ENCODE measurements around the gene JAK1.
"Not testable (repeated sequence)": the region's sequence is repeated elsewhere in the genome, so short reads cannot be mapped to it uniquely, and the experiment has no call there.

Gene JAK1

DNA sequence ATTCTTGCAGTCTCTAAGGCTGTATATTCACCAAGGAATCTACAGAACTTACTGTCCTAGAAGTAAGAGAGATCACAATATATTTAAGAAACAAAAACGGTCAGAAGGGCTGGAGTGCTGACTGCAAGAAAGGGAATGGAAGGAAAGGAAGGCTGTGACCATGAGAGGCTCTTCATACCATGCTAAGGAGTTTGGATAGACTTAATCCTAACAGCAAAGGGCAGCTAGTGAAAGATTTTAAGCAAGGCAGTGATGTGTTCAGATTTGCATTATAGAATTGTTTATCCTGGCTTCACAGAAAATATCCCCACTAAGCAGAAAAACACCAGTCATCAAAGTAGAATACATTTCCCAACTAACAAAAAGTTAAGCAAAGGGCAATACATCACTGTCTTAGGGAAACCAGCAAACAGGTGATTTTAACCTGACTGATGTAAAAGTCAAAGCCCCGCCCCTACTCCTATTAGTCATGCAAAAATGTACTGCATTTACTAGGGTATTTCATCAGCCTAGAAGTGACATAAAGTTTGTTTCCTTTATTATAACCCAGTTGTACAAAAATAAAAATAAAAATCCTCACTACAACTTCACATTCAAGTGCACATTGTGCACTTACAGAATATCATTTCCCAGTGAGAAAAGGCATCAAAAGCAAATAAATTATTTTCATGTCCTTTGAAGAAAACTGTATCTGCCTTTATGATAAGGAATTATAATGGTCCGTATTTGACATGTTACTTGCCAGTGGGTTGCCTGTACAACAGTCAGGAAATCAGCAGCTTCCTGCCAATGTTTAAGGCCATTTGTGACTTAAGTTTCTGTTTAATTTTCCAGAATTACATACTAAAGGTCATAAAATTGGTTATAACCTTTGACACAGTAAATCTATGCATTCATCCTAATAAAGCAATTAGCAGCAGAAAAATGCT is 17.2 kb downstream of the JAK1 start:
- peak; percentile 81 for DNase-seq (ENCODE audit: low spot score)

- no peak for DNase-seq (ENCODE audit: low spot score)
Observed at GRCh38 chr1:64948216-64948615, 18.1 kb downstream of the JAK1 start.

DNA sequence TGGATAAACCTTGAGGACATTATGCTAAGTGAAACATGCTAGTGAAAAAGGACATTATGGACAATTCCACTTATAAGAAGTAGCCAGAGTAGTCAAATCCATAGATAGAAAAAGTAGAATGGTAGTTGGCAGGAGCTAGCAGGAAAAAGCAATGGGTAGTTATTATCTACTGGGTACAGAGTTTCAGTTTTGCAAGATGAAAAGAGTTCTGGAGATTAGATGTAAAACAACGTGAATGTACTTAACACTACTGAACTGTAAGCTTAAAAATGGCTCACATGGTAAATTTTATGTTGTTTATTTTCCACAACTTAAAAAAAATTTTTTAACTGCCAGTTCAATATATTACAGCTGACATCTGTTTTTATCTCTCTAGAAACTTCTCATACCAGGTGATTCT is 19.4 kb downstream of the JAK1 start:
- no peak for DNase-seq (ENCODE audit: low spot score)

DNA sequence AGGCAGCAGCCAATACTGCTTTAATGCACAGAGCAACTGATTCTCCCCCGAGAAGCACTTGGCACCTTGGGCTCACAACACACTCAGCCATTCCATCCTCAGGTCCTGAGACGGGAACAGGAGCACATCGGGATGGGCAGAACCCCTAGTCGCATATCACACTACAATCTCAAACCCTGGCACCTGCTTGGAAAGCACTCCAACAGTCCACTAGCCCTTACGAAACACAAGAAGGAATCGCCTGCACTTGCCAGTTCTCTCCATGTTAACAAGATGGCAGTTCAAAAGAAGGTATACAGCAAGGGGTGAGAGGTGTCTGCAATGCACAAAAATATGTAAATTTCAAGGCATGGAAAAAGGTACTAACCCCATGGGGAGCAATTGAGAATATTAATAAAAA is 21.4 kb downstream of the JAK1 start:
- no peak for DNase-seq (ENCODE audit: low spot score)

- no peak for DNase-seq (ENCODE audit: low spot score)
Observed at GRCh38 chr1:64942675-64943074, 23.7 kb downstream of the JAK1 start.

DNA sequence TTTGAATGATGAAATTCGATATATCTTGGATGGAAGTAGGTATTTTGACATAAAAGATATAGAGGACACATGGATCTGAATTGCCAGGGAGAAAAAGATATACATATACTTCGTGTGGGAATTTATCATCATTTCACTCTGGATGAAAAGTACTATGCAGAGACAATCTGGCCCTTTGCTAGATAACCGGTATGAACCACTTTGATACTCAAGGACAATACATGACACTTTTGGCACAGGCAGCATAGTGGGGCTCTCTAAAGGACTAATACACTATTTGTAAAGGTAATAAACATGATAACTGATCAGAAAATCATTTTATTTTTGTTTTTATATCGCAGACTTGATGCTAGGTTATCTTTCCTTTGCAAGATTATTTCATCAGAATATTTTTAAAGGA is 24.2 kb downstream of the JAK1 start:
- no peak for DNase-seq (ENCODE audit: low spot score)

DNA sequence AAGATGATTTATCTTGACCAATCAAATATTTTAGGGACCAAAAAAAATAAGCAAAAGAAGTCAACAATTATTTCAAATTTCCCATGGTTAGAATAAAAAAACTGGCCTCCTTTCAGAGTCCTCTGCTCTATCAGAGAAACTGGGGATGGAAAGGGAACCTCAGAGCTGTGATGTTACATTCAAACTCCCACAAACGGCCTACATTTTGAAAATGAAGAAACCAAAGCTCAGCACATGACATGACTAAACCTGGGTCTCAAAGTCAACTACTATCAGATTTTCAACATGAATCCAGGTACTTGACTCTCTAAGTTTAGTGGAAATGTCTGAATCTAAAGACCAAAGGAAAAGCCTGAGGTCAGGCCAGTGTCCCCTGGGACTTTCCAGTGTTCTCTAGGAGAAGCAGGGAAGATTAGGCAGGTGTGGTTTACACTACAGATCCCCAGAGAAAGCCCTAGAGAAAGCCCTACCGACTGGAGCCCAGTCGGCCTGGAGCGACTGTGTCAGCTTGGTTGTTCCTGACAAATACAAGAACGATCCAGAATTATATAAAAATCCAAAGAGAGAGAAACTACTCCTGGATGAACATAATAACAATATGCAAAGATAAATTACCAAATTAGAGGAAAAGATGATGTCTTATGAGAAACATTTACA is 24.8 kb downstream of the JAK1 start:
- DNase-seq (ENCODE audit: low spot score) = no peak

DNA sequence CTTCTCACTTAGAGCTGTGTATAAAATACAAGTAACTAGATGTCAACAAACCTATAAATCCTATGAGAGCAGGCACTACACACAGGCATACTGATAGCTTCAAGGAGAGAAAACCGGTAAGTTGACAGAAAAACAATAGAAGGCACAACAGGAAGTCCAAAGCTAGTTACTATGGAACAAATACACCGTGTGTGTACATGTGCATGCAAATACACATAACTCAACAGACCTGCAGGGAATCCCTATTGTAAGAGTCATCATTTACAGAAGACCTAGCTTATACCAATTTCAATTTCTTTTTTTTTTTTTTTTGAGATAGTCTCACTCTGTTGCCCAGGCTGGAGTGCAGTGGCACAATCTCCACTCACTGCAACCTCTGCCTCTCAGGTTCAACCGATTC is 26.3 kb downstream of the JAK1 start:
- DNase-seq (ENCODE audit: low spot score) = no peak

GRCh38 chr1:64938991-64939390 is 27.4 kb downstream of the JAK1 start:
- no peak for DNase-seq (ENCODE audit: low spot score)

DNA sequence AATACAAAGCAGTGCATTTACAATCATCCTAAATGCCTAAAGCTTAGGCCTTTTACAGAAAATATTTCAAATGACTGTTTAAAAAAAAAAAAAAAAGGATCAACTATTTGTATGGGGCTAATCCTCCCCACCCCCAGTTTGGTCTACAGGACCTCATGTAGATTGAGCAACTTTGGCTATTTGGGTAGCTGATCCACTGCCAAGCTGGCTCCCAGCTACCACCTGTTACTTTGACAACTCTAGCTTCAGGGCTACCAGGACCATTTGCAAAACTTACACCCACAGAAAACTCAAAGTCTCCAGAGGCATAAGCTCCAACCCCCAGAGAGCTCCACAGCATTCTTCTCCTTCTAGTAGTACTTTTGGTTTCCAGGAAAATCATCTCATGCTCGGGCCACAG is 29.4 kb downstream of the JAK1 start:
- no peak for DNase-seq (ENCODE audit: low spot score)

GRCh38 chr1:64935551-64936155 is 30.7 kb downstream of the JAK1 start:
- DNase-seq (ENCODE audit: low spot score) = no peak

DNA sequence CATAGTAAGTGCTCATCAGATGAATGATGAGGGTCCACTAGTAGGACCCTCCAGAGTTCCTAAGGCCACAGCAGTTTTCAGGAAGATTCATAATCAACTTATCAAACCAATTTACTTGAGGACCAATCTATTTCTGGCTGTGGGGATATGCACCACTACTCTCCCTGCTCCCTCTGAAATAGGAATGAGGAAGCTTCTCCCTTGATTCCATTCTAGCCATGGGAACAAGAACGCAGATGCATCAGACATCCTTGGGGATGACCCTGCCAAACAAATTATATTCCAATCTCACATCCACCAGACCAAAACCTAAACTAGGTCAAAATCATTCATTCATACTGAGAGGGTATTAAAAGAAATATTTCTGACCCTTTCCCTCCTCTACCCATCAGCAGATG is 31.5 kb downstream of the JAK1 start:
- no peak for DNase-seq (ENCODE audit: low spot score)

- DNase-seq (ENCODE audit: low spot score) = no peak
Observed at GRCh38 chr1:64934115-64934877, 32.1 kb downstream of the JAK1 start.

- DNase-seq (ENCODE audit: low spot score) = no peak
Observed at GRCh38 chr1:64933296-64934070, 32.9 kb downstream of the JAK1 start.

DNA sequence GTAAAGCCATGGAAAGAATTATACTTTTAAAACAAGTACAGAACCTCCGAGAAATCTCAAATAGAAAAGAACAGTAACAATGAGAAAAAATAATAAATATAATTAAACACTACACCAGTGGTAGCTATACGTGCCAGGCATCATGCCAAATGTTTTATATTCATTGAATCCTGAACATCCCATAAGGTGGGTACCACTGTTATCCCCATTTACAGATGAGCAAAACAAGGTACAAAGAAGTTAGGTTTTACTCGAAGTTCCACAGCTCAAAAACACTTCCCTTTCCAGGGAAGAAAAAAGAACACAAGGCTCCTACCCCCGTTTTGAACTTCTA is 33.4 kb downstream of the JAK1 start:
- no peak for DNase-seq (ENCODE audit: low spot score)

GRCh38 chr1:64930640-64931039 is 35.7 kb downstream of the JAK1 start:
- not testable (repeated sequence) for DNase-seq (ENCODE audit: low spot score)

DNA sequence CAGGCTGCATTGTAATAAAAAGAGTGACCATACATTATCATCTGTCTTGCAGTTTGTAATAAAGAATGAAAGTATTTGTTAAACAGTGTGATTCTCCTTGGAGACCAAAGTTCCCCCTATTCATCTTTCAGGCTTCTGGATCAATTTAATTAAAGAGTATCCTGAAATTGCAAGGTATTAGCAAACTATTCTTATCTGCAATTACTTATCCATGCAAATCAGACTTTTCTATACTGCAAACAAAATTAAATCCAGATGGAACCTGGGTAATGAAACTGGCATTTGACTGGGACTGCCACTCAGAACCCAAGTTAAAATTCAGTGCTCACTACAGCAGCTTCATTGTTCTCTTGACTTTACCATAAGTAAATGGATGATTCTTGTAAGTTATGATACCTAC is 37.1 kb downstream of the JAK1 start:
- DNase-seq (ENCODE audit: low spot score) = no peak

DNA sequence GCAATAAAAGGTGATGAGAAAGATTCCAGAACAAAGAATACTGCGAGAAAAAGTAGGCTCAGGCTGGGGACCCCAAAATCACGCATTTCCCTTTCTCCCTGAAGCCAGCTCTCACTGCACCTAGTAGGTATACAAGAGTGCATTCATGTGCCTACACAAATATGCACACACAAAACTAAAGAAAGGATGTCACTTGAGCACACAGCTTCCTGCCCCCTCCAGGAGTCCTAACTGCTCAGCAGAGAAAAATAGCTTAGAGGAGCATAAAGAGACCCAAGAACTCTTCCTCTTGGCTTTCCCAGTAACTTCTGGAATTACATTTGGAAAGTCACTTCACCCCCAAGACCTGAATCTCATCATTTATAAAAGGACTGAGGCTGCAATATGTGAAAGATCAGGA is 38.0 kb downstream of the JAK1 start:
- no peak for DNase-seq (ENCODE audit: low spot score)

DNA sequence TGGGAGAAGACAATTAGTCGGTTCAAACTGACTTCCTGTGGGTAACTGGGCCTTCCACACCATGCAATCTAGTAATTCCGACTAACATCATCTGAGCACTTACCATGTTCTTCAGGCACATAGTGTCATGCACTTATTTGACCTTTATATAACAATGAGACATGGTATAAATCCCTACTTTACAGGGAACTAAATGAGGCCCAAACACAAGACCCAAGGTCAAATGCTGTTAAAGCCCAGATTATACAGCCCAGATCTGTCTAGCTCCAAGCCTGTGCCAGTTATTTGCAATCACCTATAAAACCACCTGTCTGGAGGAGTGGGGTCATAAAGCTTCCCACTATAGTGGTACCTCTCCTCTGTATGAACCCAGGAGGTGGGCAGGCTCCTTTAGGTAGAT is 40.8 kb downstream of the JAK1 start:
- DNase-seq (ENCODE audit: low spot score) = no peak

GRCh38 chr1:64923294-64923718 is 43.0 kb downstream of the JAK1 start:
- no peak for DNase-seq (ENCODE audit: low spot score)

DNA sequence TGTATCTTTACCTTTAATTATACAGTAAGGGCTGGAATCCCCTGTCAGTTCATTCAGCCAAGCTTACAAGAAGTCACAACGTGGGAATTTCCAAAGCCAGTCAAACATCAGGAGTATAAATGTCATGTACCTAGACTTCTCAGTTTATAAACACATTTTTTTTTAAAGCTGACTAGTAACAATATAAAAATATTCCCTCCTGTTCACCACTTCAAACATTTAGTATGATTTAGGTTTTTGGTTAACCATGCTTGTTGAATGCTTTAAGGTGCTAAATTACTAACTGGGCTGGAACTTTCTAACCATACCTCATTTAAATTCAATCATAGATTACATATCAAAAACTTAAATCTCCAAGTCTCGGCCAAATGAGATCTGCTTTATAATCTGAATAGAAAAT is 44.0 kb downstream of the JAK1 start:
- DNase-seq (ENCODE audit: low spot score) = no peak

DNA sequence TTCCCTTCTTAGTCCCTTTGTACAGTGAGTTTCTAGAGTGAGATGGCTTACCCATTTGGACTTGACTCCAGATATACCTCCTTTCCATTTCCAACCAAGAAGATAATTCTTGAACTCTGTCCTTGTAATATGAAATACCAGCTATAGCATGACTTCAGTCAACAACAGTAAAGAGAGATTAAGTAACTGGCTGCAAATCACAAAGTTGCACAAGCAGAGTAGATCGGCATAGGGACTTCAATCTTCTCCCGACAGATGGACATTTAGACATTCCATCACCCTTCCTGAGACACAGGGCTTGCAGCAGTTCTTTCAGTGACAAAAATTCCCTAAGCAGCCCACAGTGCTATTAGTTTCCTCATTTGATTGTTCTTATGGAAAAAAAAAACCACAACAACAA is 44.6 kb downstream of the JAK1 start:
- DNase-seq (ENCODE audit: low spot score) = no peak

Measured in LoVo (cell line).